Frontal cortex (tissue), 4 donors: ENCODE data around the gene ENDOV. TPM values are rescaled to one million over a fixed set of nuclear protein-coding genes. Genes with fewer than 3 reads are reported as not detected.
A peak's percentile ranks its signal among the peaks of the same experiment; 100 is the strongest.

ENCODE experiments used
- DNase-seq, 2 donors: peaks; one replicate each; pipeline ENCODE4 v3.0.0; 2012; ENCODE audit warnings: low spot score in 2 of 2
- FAIRE-seq: peaks from 2 replicates; lab custom pipeline; 2012; peaks lifted over from hg19 to GRCh38; lab: Jason Lieb, UNC
- total RNA-seq: library from RNA; depleted of rRNA; stranded (reverse); fragments of >200 nt; gene quantifications from one replicate; pipeline ENCODE4 v1.2.3, GENCODE V29; 2014
- donor health status: control.
- donor health status: control.
- donor health status: control.

Gene ENDOV
- total RNA-seq, 1 donor from 2014 or later, result 13.9 TPM

DNA sequence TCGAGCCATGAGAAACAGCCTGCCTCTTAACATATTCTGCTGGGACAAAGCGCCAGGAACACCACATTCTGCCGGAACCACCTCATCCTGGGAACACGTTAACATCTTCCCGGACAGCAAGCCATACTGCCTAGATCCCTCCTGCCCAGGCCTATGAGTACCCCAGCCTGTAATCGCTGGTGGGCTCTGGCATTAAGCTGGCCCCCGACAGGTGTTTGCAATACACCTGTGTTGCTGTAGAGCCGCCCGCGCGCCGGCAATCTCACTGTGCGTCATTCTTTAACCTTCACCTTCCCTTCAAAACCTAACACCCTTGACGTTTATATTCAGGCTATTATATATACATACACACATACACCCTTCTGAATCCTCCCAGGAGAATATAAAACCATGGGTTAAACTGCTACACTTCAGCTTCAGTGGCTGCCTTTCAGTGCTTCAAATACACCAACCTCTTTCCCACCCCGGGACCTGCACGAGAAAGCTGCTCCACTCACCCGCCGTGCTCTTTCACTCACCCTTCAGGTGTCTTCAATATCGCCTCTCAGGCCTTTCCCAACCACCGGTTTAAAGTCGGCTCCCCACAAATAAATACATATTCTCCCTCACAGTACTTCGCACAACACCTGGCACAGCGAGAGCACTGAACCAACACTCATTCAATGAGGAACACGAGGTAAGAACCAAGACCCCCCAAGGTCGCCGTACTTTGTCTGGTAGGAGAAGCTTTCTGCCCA is 1.0 kb upstream of the ENDOV start:
- FAIRE-seq, result no peak
- peak in 1 of 2 donors; percentile 1 for DNase-seq

DNA sequence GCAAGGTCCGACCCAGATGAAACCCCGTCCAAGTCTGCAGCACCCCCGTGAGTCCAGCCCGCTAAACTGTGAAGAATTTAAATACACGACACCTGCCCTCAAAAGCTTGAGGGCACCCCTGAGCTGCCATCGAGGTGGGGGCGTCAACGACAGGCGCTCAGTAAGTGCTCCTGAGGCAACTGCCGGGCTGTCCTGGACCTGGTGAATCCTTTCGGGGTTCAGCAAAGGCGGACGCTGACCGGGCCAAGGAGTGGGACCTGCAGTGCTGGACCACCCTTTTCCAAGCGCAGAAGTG is 512 bp upstream of the ENDOV start:
- DNase-seq, result peak in 1 of 2 donors; percentile 8
- FAIRE-seq, result no peak

DNA sequence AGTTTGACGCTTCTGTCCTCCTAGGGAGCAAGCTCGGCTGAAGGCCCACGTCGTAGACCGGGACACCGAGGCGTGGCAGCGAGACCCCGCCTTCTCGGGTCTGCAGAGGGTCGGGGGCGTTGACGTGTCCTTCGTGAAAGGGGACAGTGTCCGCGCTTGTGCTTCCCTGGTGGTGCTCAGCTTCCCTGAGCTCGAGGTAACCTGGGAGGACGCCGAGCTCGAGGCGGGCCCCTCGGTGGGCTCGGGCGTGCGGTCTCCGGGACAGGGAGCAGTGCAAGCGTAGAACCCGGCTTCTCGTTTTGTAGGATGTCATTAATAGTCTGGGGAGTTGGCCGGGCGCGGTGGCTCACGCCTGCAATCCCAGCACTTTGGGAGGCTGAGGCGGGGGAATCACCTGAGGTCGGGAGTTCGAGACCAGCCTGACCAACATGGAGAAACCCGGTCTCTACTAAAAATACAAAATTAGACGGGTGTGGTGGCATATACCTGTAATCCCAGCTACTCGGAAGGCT is 715 bp downstream of the ENDOV start:
- FAIRE-seq, result no peak
- no peak for DNase-seq

DNA sequence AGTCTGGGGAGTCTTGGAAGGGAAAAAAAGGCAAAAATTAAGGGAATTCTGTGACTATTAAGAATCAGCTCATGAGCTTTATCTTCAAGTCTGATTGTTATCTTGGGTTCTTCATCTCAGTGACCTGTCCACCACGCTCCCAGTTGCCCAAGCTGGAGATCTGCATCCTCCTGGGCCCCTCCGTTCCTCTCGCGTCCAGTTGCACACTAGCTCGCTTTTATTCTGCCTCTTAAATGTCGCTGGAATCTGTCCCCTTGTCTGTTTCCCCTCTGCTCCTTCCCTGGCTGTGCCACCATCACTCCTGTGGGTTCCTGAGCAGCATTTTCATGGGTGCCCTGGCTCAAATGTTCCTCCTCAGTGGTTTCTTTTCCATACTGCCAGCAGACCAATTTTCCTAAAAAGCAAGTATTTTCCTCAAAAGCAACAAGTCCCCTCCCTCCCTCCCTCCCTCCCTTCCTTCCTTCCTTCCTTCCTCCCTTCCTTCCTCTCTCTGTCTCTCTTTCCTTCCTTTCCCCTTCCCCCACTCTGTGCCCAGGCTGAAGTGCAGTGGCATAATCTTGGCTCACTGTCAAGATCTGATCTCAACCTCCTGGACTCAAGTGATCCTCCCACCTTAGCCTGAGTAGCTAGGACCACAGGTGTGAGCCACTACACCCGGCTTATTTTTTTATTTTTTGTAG is 1.4 kb downstream of the ENDOV start:
- FAIRE-seq (no peak), DNase-seq (peak in 1 of 2 donors; percentile 1)

DNA sequence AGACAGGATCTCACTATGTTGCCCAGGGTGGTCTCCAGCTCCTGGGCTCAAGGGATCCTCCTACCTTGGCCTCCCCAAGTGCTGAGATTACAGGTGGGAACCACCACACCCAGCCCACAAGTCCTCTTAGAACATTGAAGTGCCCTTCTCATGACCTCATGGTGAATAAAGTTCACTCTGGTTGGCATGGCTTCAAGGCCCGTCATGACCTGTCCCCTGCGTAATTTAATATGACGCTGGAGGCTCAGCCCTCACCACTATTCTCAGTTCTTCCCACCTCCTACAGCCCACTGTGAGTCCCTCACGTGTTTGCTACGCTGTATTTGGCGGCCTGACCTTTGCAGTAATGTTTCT is 1.9 kb downstream of the ENDOV start:
- FAIRE-seq (no peak), DNase-seq (peak in 1 of 2 donors; percentile 2)

- DNase-seq (peak in 1 of 2 donors; percentile 1), FAIRE-seq (no peak)
Observed at GRCh38 chr17:80418589-80418988, 3.6 kb downstream of the ENDOV start.

GRCh38 chr17:80419255-80419654 is 4.3 kb downstream of the ENDOV start:
- DNase-seq, result peak in 1 of 2 donors; percentile 8
- FAIRE-seq, result no peak

- FAIRE-seq (no peak), DNase-seq (no peak)
Observed at GRCh38 chr17:80421381-80422090, 6.6 kb downstream of the ENDOV start.

DNA sequence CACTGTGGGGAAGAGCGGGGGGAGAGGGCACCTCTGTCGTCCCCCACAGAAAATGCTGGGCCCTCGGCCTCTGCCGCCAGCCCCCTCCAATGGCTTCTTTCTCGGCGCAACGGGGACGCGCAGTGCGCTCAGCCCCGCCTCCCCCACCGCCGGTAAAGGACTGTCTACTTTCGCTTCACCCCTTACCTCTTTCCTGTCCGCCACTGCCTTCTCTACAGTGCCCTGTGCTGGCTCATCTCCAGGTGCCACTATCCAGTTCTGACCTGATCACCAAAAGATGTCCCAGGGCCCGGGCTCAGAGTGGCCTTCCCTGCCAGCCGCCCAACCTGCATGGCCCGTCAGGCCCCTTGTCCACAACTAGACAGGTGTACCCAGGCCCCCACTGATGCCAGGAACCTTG is 7.3 kb downstream of the ENDOV start:
- FAIRE-seq (no peak), DNase-seq (peak in 1 of 2 donors; percentile 10)

- FAIRE-seq (no peak), DNase-seq (peak in 1 of 2 donors; percentile 16)
Observed at GRCh38 chr17:80422981-80423380, 8.0 kb downstream of the ENDOV start.

GRCh38 chr17:80423536-80424225 is 8.7 kb downstream of the ENDOV start:
- DNase-seq, result peak in 1 of 2 donors; percentile 26
- no peak for FAIRE-seq

- no peak for FAIRE-seq
- peak in 1 of 2 donors; percentile 6 for DNase-seq
Observed at GRCh38 chr17:80424261-80424660, 9.3 kb downstream of the ENDOV start.

DNA sequence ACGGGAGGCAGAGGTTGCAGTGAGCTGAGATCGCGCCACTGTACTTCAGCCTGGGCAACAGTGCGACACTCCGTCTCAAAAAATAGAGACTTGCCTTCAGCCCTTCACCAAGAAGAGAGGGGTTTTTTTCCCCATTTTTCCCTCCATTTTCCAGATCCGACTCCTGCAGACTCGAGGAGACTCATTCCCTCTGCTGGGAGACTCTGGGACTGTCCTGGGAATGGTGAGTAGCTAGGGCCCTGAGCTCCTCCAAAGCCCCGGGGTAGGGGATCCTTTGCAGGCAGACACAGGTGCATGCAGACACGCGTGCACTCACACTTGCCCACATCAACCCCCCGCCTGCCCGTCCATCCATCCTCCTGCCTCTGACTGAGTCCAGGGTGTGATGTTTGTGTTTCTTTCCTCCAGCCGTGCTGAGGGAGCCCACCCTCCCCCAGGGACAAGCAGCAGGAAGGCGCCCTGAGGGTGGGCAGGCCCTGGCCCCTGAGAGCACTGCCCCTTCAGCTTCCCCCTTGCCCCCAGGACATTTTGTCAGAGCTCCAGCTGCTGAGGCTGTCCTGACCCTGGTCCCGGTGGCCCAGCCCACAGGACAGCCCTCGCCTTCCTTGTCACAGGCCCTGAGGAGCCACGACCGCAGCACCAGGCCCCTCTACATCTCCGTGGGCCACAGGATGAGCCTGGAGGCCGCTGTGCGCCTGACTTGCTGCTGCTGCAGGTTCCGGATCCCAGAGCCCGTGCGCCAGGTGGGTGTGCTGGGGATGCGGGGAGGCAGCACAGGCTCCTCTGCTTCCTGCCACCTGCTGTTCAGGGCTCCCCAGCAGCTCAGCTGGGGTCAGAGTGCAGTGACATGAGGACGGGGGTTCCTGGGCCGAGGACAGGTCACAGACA is 10.2 kb downstream of the ENDOV start:
- no peak for FAIRE-seq
- peak in 1 of 2 donors; percentile 24 for DNase-seq

- DNase-seq (no peak), FAIRE-seq (no peak)
Observed at GRCh38 chr17:80425835-80426426, 11.0 kb downstream of the ENDOV start.

DNA sequence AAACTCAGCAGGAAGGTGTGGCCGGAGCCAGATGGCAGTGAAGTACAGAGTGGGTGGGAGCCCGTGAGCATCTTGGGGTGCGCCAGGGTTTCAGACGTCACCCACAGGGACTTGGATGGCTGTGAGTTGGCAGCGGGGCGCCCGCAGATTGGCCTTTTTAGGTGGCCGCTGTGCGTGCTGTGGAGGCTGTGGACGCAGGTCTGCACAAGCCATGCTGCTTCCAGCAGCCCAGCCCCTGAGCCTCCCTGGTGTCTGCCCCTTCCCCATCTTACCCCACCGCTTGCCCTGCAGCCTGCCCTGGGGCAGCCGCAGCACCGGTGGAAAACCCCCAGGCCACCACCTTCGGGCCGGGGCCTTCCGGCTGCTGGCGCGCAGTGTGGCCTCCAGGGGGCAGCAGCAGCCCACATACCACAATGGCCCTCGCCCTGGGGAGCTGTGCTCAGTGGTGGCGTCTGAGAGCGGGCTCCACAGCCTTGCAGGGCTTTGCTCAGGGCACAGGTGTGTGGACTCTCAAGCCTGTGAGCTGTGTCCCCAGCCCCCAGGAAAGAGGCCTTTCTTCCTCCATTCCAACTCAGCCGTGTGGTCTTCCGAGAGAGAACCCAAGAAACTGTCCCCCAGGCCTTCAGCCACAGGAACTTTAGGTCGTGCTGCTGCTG is 11.8 kb downstream of the ENDOV start:
- FAIRE-seq (no peak), DNase-seq (peak; percentile 86 to 95)

DNA sequence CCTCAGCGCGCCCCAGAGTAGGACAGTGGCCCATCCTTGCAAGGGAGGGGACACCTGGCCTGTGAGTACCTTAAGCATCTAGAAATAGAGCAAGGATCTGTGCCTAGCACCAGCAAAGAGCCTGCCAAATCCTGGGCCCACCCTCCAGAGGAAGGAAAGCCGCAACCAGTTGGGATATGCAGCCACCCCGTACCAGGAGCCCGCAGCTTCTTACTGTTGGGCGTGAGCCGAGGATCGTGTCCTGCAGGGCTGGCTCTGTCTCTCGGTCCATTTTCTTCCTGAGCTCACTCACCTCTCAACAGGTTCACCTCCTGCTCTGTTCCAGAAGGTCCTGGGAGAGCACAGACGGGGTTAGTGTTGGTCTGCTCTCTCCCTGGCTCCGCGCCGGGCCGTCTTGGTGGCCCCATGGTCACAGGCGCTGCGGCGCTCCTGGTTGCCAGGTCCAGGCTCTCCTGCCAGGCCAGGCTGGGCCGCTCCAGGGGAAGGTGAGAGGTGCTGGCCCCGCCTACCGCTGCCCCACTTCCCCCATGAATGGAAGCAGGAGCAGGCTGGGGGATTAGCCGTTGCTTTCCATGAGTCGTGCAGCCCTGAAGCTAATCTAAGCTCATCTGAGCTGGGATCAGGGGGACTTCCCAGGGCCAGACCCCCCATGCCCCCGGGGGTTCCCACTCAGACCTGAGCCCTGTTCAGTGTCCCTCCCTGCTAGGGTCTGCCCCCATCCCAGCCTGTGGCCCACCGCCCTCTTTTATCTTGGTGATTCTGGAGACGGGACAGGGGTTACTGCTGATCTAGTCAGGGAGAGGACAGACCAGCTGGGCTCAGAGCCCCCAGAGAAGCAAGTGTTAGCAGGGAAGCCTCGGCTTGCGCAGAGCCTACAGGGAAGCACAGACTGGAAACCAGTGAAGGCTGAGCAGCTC is 12.7 kb downstream of the ENDOV start:
- DNase-seq, result no peak
- no peak for FAIRE-seq

- DNase-seq (no peak), FAIRE-seq (no peak)
Observed at GRCh38 chr17:80428363-80428762, 13.4 kb downstream of the ENDOV start.
